GM06990 (cell line): ENCODE measurements around the gene C11orf21.

Experiments used
- DNase-seq: peaks from one replicate; pipeline ENCODE4 v3.0.0-alpha.2; 2011; ENCODE audit not compliant: insufficient read length; ENCODE audit errors: extremely low read depth
- H3K27me3 ChIP-seq: replicated peaks from 2 replicates; pipeline ENCODE4 v1.6.0; 2011; ENCODE audit warnings: low read length; ENCODE audit not compliant: control insufficient read depth, insufficient read depth
- H3K36me3 ChIP-seq: 2 replicates; pipeline ENCODE4 v1.5.1; 2011; ENCODE audit warnings: low read length; ENCODE audit not compliant: control insufficient read depth, insufficient read depth
- H3K4me3 ChIP-seq: replicated peaks from 2 replicates; pipeline ENCODE4 v1.5.1; 2011; ENCODE audit warnings: low read depth, mild to moderate bottlenecking, control low read depth, low read length
- CTCF ChIP-seq: IDR thresholded peaks from 2 replicates; pipeline ENCODE4 v1.5.1; 2011; ENCODE audit warnings: low read length, control low read depth, mild to moderate bottlenecking, inconsistent platforms; ENCODE audit not compliant: insufficient read depth, poor library complexity, severe bottlenecking

Gene C11orf21

GRCh38 chr11:2259897-2260451 is 41.7 kb downstream of the C11orf21 start:
- no peak for TF ChIP-seq CTCF
- Histone ChIP-seq H3K36me3 (no peaks in the 10 kb centered on the region), H3K27me3 (no peaks in the 10 kb centered on the region; the same call in 1 of the 2 replicates), H3K4me3 (no peak overlapping the region)
- no peak for DNase-seq

GRCh38 chr11:2259466-2259830 is 42.3 kb downstream of the C11orf21 start:
- no peak for DNase-seq
- Histone ChIP-seq H3K36me3 (no peaks in the 10 kb centered on the region), H3K27me3 (no peaks in the 10 kb centered on the region; the same call in 1 of the 2 replicates), H3K4me3 (no peak overlapping the region)
- no peak for TF ChIP-seq CTCF

GRCh38 chr11:2258501-2259465 is 42.9 kb downstream of the C11orf21 start:
- no peak for TF ChIP-seq CTCF
- no peak overlapping the region for H3K4me3 ChIP-seq
- no peak for DNase-seq

GRCh38 chr11:2256951-2257700 is 44.6 kb downstream of the C11orf21 start:
- H3K4me3 ChIP-seq: no peak overlapping the region
- H3K27me3 ChIP-seq: no peaks in the 10 kb centered on the region; the same call in 1 of the 2 replicates
- DNase-seq: no peak
- TF ChIP-seq CTCF: no peak
- no peaks in the 10 kb centered on the region for H3K36me3 ChIP-seq

More at GRCh38 chr11:2258501-2259465, 42.9 kb downstream of the C11orf21 start:
- no peaks in the 10 kb centered on the region; the same call in 1 of the 2 replicates for H3K27me3 ChIP-seq
- H3K36me3 ChIP-seq: no peaks in the 10 kb centered on the region

GRCh38 chr11:2256293-2256913 is 45.3 kb downstream of the C11orf21 start:
- DNase-seq: no peak
- TF ChIP-seq CTCF: no peak
- H3K4me3 ChIP-seq: no peak overlapping the region
- no peaks in the 10 kb centered on the region; the same call in 1 of the 2 replicates for H3K27me3 ChIP-seq
- H3K36me3 ChIP-seq: no peaks in the 10 kb centered on the region
